GM21619 (cell line): ENCODE measurements around the gene LIMA1.
"Not testable (repeated sequence)": the region's sequence is repeated elsewhere in the genome, so short reads cannot be mapped to it uniquely, and the experiment has no call there.

Source experiments
- ATAC-seq: cut with Tn5 transposase; IDR thresholded peaks from one replicate; pipeline ENCODE4 v1.9.1; 2021; ENCODE audit not compliant: unreplicated experiment

LIMA1 gene

DNA sequence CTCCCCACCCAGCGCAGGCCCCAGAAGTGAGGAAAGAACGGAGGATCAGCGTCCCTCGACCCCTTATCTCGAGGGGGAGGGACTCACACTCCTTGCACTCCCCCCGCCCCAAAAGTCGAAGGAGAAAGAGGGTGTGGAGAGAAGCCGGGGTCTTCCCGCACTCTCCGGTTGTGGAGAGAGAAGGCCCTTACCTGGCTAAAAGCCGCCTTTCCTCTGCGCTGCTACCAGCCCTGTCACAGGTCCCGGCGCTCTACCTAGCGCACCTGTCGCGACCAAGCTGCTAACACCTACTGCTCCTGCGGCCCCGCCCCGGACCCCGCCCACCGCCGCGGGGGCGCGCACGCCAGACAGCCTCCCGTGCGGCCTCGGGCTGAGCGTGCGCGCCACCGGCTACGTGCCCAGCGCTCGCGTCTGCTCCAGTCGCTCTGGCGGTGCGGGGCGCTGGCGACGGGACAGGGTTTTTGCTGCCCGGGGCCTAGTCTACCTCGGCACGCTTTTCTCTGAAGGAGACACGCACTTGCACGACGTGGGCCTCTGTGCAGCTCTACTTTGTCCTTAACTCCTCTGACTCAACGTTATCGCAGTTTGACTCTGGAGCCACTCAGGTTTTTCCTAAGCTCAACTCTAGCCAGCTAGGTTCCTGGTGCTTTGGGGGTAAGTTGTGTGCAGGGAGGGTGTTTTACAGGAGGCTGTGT is at the start of gene LIMA1:
LIMA1 (minus strand) TSS at position 292 of the 695 bp plus-strand sequence. CDS start 34,769 bp downstream, outside the sequence.
- peak; percentile 86 for ATAC-seq

DNA sequence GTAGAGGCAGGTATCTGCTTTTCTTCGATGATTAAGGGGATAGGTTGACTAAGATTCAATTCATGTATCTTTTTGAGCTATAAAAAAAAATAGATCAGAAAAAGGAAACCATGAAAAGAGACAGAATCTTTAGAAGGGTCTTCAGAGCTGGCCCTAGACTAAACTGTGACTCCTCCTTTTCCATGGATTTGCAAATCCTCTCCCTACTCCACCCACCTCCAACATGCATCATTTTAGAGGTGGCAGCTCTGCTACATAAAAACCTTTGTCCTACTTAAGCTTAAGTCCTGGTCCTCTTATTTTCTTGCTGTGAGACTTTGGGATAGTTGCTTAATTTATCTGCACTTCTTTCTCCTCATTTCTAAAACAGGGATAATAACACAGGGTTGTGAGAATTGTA is 48.4 kb upstream of the LIMA1 start:
- ATAC-seq: no peak

DNA sequence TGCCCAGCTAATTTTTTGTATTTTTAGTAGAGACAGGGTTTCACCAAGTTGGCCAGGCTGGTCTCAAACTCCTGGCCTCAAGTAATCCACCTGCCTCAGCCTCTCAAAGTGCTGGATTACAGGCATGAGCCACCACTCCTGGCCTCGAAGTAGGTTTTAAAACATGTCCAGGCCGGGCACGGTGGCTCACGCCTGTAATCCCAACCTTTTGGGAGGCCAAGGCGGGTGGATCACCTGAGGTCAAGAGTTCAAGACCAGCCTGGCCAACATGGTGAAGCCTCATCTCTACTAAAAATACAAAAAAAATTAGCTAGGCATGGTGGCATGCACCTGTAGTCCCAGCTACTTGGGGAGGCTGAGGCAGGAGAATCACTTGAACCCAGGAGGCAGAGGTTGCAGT is 45.3 kb upstream of the LIMA1 start:
- ATAC-seq: not testable (repeated sequence)

DNA sequence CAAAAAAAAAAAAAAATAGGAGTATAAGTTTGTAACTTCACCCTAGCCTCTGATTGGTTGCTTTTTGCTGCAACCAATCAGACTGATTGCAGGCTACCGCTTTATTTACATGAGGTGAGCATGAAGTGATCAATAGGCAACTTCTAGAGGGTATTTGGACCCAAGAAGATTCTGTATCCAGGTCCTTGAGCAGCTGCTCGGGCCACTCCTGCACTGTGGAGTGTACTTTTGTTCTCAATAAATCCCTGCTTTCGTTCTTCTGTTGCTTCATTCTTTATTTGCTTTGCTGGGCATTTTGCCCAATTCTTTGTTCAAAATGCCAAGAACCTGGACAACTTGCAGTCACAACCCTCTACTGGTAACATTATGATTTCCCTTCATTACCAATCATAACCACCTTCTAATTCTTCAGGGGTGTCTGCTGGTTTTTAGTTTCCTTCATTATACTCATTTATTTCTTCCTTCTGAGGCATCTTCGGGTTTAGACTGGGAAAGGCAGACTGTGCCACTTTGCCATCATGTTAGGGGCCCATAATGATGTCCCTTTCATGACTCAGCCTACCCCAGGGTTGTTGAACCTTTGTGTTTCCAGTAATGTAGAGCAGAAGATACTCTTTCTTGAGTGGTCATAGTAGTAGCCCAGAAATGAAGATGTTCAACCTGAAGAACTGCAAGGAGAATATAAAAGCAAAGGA is 43.4 kb upstream of the LIMA1 start:
- ATAC-seq: no peak

DNA sequence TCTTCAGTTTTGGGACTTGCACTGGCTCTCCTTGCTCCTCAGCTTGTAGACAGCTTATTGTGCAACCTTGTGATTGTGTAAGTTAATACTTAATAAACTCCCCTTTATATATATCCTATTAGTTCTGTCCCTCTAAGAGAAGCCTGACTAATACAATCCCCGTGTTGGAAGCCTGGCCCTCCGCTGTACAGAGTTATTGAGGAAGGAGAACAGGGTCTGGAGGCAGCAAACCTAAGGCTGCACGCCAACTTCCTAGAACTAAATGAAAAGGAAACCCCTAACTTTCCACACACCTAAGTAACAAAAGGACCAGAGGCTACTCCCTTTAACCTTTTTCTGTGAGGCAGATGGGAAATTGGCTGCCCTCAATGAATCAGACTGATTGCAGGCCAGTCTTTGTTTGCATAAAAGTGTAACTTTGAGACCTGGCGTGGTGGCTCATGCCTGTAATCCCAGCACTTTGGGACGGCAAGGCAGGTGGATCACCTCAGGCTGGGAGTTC is 42.6 kb upstream of the LIMA1 start:
- no peak for ATAC-seq

DNA sequence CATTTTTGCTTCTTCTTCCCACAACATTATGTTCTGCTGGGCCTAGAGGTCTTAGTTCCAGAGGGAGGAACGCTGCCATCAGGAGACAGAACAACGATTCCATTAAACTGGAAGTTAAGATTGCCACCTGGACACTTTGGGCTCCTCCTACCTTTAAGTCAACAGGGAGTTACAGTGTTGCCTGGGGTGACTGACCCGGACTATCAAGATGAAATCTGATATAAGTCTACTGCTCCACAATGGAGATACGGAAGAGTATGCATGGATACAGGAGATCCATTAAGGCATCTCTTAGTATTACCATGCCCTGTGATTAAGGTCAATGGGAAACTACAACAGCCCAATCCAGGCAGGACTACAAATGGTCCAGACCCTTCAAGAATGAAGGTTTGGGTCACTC is 41.5 kb upstream of the LIMA1 start:
- ATAC-seq: not testable (repeated sequence)

DNA sequence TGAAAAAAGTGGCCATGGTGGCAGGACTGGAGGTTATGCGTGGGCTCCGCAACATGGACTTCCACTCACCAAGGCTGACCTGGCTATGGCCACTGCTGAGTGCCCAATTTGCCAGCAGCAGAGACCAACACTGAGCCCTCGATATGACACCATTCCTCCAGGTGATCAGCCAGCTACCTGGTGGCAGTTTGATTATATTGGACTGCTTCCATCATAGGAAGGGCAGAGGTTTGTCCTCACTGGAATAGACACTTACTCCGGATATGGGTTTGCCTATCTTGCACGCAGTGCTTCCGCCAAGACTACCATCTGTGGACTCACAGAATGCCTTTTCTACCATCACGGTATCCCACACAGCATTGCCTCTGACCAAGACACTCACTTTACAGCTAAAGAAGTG is 40.8 kb upstream of the LIMA1 start:
- not testable (repeated sequence) for ATAC-seq

DNA sequence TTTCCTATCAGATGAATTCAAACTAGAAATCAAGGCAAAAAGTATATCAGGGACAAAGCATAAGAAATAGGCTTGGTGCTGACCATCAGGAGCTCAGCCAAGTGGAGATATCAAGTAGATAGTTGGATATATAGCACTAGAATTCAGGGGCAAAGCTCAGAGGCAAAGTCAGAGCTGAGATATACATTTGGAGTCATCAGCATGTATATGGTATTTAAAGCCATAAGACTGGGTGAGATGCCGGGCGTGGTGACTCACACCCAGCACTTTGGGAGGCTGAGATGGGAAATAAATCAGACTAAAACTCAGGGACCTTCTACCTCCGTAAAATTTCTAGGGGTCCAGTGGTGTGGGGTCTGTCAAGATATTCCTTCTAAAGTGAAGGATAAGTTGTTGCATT is 38.9 kb upstream of the LIMA1 start:
- no peak for ATAC-seq

DNA sequence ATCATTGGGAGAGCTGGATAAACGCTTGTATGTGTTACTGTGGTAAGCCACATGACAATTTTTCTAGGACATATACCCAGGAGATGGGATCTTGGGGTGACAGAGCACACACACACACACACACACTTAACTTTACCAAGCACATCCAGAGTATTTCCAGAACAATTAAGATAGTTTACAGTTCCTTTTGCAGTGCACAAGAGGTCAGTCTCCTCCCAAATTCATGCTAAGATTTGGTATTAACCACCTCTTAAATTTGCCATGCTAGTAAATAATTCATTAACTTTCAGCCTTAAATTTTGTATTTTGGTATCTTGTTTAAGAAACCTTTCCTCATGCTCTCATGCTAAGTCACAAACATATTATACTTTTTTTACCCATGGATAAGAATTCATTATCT is 33.9 kb upstream of the LIMA1 start:
- ATAC-seq: no peak

DNA sequence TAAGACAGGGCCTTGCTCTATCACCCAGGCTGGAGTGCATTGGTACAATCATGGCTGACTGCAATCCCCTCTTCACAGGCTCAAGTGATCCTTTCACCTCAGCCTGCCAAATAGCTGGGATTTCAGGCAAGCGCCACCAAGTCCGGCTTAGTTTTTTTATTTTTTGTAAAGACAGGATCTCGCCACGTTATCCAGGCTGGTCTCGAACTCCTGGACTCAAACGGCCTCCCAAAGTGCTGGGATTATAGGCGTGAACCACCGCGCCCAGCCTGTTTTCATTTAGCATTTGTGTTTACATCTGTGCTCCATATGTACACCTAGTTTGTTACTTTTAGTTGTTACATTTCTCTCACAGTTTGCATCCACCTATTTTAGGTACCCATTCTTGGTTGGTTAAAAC is 32.5 kb upstream of the LIMA1 start:
- ATAC-seq: no peak

DNA sequence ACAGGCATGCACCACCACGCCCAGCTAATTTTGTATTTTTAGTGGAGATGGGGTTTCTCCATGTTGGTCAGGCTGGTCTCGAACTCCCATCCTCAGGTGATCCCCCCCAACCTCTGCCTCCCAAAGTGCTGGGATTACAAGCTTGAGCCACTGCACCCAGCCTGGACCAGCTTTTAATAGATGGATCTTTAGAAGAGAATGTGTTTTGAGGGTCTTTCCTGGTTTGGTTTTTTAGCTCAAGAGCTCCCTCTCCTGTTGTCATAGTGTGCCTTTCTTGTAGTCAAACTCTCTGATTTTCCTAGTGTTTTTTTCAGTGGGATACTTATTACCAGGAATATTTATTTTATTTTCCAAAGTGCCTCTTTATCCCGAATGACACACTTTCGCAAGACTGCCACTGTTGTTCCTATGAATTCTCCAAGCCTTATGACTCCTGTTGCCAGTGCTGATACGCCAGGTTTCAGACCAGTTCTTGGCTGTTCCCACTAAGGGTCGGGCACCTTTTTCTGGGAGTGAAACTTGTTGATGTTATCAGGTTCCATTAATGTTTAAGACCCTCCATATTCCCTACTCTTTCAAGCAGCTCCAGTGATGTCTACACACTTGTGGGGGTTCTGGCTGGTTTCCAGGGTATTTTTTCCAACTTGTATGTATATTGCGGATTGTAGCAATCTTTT is 31.5 kb upstream of the LIMA1 start:
- no peak for ATAC-seq

DNA sequence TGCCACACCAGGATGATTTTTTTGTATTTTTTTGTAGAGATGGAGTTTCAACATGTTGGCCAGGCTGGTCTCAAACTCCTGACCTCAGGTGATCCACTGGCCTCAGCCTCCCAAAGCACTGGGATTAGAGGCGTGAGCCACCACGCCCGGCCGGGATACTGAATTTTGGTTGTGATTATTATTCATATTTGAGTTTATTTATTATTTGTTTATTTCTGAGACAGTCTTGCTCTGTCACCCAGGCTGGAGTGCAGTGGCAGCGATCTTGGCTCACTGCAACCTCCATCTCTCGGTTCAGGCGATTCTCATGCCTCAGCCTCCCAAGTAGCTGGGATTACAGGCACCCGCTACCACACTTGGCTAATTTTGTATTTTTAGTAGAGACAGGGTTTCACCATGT is 30.7 kb upstream of the LIMA1 start:
- ATAC-seq: not testable (repeated sequence)

DNA sequence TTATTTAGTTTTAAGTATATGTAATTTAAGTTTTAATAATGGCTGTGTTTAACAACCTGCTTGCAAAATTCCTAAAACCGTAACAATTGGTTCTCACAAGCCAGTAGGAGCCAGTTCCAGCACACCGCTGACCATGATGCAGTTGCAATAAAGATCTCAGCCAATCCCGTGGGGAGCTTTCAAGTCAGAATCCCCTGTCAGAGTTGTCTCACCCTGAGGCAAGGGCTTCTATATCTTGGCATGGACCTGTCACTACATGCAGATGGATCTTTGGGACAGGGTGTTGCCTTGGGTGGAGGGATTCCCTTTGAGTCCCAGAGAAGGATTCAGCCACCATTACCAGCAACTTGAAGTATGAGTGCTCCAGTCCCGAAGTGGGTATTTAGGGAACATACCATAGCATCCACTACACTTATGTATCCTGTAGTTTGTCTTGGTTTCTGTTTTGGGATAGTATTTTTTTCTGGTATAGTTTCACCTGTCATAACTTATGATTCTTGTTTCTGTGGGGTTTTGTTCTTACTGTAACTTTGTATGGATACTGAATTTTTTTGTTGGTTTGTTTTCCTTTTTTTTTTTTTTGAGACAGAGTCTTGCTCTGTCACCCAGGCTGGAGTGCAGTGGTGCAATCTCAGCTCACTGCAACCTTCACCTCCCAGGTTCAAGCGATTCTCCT is 30.1 kb upstream of the LIMA1 start:
- ATAC-seq: no peak

DNA sequence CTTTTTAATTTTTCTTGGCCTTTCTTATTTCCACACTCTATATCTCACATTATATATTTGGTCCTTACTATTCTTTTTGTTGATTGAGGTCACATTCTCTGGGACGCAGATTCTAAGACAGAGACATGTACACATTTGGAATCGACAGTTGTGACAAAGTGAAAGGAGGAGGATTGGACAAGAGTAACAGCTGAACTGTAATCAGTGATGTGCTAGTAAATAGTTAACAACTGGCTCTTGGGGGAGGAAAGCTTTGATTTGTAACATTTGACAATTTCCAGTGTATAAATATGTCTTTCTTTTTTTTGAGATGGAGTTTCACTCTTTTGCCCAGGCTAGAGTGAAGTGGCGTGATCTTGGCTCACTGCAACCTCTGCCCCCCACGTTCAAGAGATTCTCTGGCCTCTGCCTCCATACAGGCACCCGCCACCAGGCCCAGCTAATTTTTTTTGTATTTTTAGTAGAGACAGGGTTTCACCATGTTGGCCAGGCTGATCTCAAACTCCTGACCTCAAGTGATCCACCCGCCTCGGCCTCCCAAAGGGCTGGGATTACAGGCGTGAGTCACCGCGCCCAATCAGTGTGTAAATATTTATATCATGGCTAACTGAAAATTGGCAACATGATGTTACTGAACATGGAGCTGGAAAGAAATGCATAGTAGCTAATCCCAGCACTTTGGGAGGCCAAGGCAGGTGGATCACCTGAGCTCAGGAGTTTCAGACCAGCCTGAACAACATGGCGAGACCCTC is 28.7 kb upstream of the LIMA1 start:
- ATAC-seq: not testable (repeated sequence)

DNA sequence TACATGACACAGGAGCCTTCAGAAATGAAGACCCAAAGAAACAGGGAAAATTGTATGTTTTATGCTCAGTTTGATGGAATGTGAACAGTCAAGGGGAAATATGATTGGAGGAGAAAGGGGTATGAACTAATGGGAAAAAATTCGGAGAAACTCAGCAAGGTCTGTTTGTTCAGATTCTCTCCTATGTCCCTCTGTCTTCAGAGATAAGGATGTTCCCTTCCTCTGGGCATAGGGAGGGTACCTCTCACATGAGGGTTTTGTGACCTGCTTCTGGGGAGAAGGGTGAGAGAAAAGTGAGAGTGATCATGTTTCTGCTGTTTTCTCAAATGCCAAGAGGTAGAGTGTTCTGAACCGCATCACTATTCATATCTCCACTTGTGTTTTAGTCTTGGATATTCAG is 26.6 kb upstream of the LIMA1 start:
- ATAC-seq: no peak

DNA sequence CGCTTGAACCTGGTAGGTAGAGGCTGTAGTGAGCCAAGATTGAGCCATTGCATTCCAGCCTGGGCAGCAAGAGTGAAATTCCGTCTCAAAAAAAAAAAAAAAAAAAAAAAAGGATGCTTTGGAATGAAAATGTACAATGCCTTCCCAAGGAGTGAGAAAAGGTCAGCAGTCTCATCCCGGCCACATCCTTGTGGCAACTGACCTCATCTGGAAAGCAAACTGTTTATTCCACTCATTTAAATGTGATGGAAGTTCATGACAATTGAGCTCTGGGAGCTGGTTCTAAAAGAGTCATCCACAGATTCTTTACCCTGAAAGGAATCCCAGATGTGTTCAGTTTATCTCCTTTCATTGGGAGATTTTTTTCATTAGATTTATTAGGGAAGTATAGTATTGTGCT is 19.4 kb upstream of the LIMA1 start:
- ATAC-seq: no peak

DNA sequence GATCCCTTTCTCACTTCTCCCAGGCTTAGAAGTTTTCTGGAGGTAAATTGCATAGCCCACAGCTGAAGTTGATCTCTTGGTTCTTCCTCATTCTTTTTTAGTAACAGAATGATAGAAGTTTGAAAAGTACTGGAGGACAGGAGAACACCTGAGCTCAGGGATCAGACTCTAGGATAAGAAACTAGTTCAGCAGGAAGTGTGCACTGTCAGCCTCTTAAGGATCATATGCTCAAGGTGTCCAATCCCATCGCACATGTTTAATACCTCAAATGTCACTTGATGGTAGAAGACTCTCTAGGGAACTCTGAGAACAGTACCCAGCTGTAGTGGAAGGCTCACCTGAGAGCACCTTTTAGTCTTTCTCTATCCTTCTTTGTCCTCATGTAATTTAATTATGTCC is 14.7 kb upstream of the LIMA1 start:
- no peak for ATAC-seq

DNA sequence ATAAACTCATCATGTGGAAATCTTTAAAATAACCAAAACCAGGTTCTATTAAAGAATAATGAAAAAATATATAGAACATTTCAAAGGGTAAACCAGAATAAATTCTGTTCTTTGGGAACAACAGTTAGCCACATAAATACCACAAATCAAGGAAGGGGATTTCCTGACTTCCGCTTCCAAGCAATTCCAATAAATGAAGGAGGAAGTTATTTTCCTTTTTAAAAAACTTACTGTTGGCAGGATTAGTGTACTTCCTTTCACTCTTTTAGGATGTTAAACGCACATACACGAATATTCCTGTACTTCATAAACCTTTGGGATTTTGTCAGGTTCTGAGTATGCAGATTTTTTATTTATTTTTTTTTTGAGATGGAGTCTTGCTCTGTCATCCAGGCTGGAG is 13.7 kb upstream of the LIMA1 start:
- ATAC-seq: no peak

DNA sequence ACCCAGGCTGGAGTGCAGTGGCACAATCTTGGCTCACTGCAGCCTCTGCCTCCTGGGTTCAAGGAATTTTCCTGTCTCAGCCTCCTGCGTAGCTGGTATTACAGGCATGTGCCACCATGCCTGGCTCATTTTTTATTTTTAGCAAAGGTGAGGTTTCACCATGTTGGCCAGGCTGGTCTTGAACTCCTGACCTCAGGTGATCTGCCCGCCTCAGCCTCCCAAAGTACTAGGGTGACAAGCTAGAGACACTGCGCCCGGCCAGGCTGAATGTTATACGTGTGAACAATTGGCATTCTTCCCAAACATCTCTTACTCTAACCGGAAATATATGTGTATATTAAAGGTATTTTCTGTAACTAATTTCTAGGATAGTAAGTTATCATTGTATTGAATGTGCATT is 13.2 kb upstream of the LIMA1 start:
- no peak for ATAC-seq

DNA sequence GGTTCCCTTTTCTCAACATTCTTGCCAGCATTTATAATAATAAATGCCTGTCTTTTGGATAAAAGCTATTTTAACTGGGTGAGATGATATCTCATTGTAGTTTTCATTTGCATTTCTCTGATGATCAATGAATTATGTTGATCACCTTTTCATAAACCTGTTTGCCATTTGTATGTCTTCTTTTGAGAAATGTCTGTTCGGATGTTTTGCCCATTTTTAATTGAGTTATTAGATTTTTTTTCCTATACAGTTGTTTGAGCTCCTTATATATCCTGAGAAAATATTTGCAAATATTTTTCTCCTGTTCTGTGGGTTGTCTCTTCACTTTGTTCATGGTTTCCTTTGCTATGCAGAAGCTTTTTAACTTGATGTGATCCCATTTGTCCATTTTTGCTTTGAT is 8.1 kb upstream of the LIMA1 start:
- no peak for ATAC-seq

DNA sequence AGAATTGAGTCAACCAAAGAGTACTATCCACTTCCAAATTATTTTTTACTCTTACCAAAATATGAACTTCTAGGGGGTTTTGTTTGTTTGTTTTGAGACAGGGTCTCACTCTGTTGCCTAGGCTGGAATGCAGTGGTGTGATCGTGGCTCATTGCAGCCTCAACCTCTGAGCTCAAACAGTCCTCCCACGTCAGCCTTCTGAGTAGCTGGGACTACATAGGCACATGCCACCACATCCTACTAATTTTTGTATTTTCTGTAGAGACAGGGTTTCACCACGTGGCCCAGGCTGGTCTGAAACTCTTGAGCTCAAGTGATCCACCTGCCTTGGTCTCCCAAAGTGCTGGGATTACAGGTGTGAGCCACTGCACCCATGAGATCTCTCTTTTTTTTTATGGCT is 7.4 kb upstream of the LIMA1 start:
- not testable (repeated sequence) for ATAC-seq
